Neural cell (in vitro differentiated cells): ENCODE measurements around the gene FOXO6. TPM values are rescaled to one million over a fixed set of nuclear protein-coding genes. Genes with fewer than 3 reads are reported as not detected.

Experiments used
- H2AFZ ChIP-seq: fragments of 200-600, 300-800 bp; sonication (generic), shearing (Covaris generic); 2 replicates; pipeline ENCODE4 v1.6.0; 2014; ENCODE audit warnings: low read depth, mild to moderate bottlenecking, antibody characterized with exemption, low read length, moderate library complexity
- H3F3A ChIP-seq: fragments of 200-600 bp; shearing (Covaris generic); 2 replicates; pipeline ENCODE4 v1.6.1; 2016; ENCODE audit warnings: mild to moderate bottlenecking, moderate library complexity, mixed read lengths, antibody characterized with exemption, low read length; ENCODE audit not compliant: insufficient read depth, poor library complexity, severe bottlenecking
- H3K27ac ChIP-seq: fragments of 200-600, 300-800 bp; sonication (generic), shearing (Covaris generic); 2 replicates; pipeline ENCODE4 v1.5.1; 2014; ENCODE audit warnings: mild to moderate bottlenecking, low read length, moderate library complexity
- H3K27me3 ChIP-seq: fragments of 300-800, 200-600 bp; sonication (generic), shearing (Covaris generic); 2 replicates; pipeline ENCODE4 v1.6.0; 2014; ENCODE audit warnings: mild to moderate bottlenecking, low read depth, low read length, moderate library complexity; ENCODE audit not compliant: insufficient read depth
- H3K36me3 ChIP-seq: fragments of 300-800, 200-600 bp; sonication (generic), shearing (Covaris generic); 2 replicates; pipeline ENCODE4 v1.5.1; 2014; ENCODE audit warnings: mild to moderate bottlenecking, antibody characterized with exemption, low read length, moderate library complexity; ENCODE audit not compliant: insufficient read depth
- H3K4me2 ChIP-seq: fragments of 300-800, 200-600 bp; sonication (generic), shearing (Covaris generic); 2 replicates; pipeline ENCODE4 v1.6.0; 2014; ENCODE audit warnings: mild to moderate bottlenecking, low read length
- H3K4me3 ChIP-seq: fragments of 300-800, 200-600 bp; sonication (generic), shearing (Covaris generic); 2 replicates; pipeline ENCODE4 v1.5.1; 2014; ENCODE audit warnings: mild to moderate bottlenecking, low read length, moderate library complexity
- H3K79me2 ChIP-seq: fragments of 200-600 bp; shearing (Covaris generic); replicated peaks from 2 replicates; pipeline ENCODE4 v1.6.0; 2014; ENCODE audit warnings: mild to moderate bottlenecking, low read length, moderate library complexity; ENCODE audit not compliant: insufficient read depth
- H3K9ac ChIP-seq: fragments of 300-800, 200-600 bp; sonication (generic), shearing (Covaris generic); 2 replicates; pipeline ENCODE4 v1.6.1; 2016; ENCODE audit warnings: mild to moderate bottlenecking, low read length, mixed read lengths
- H3K9me2 ChIP-seq: fragments of 200-600 bp; shearing (Covaris generic); 2 replicates; pipeline ENCODE4 v1.6.1; 2016; ENCODE audit warnings: mild to moderate bottlenecking, low read length, mixed read lengths; ENCODE audit not compliant: insufficient read depth
- H3K9me3 ChIP-seq: fragments of 200-600, 300-800 bp; sonication (generic), shearing (Covaris generic); 2 replicates; pipeline ENCODE4 v1.6.1; 2016; ENCODE audit warnings: mild to moderate bottlenecking, mixed run types, low read length, moderate library complexity, mixed read lengths
- H4K20me1 ChIP-seq: fragments of 200-600 bp; shearing (Covaris generic); 2 replicates; pipeline ENCODE4 v1.6.1; 2016; ENCODE audit warnings: mild to moderate bottlenecking, mixed run types; ENCODE audit not compliant: insufficient read depth
- CTCF ChIP-seq: fragments of 450-650 bp; IDR thresholded peaks from 2 replicates; pipeline ENCODE4 v1.5.1; 2014; ENCODE audit warnings: antibody characterized with exemption, mild to moderate bottlenecking, moderate library complexity; ENCODE audit not compliant: poor library complexity, severe bottlenecking
- EP300 ChIP-seq: fragments of 450-650 bp; conservative IDR thresholded peaks from 2 replicates; pipeline ENCODE4 v1.6.1; 2014; ENCODE audit warnings: antibody characterized with exemption, mild to moderate bottlenecking, moderate library complexity; ENCODE audit not compliant: poor library complexity, severe bottlenecking
- EZH2 ChIP-seq: fragments of 200-600, 300-800 bp; shearing (Covaris generic), sonication (generic); IDR thresholded peaks from 2 replicates; pipeline ENCODE4 v1.6.1; 2014; ENCODE audit warnings: antibody characterized with exemption, low read length, borderline replicate concordance, mild to moderate bottlenecking; ENCODE audit not compliant: insufficient read depth, poor library complexity, severe bottlenecking
- MXI1 ChIP-seq: fragments of 450-650 bp; conservative IDR thresholded peaks from 2 replicates; pipeline ENCODE4 v1.6.1; 2014; ENCODE audit warnings: antibody characterized with exemption, mild to moderate bottlenecking; ENCODE audit not compliant: poor library complexity, severe bottlenecking
- POLR2AphosphoS5 ChIP-seq: IDR thresholded peaks from 2 replicates; pipeline ENCODE4 v1.6.1; 2012
- RAD21 ChIP-seq: fragments of 450-650 bp; conservative IDR thresholded peaks from 2 replicates; pipeline ENCODE4 v1.6.1; 2014; ENCODE audit warnings: antibody characterized with exemption, mild to moderate bottlenecking, moderate library complexity
- REST ChIP-seq: IDR thresholded peaks from 2 replicates; pipeline ENCODE4 v1.6.1; 2012; ENCODE audit warnings: borderline replicate concordance
- SMC3 ChIP-seq: fragments of 450-650 bp; conservative IDR thresholded peaks from 2 replicates; pipeline ENCODE4 v1.6.1; 2014; ENCODE audit warnings: antibody characterized with exemption, mild to moderate bottlenecking, moderate library complexity; ENCODE audit not compliant: poor library complexity
- TAF1 ChIP-seq: IDR thresholded peaks from 2 replicates; pipeline ENCODE4 v1.6.1; 2012; ENCODE audit warnings: low read depth
- polyA plus RNA-seq: library from polyadenylated mRNA; depleted of rRNA; stranded (reverse); fragments of >200 nt; gene quantifications from 2 replicates; pipeline ENCODE4 v1.2.3, GENCODE V29; 2014

Gene FOXO6
- polyA plus RNA-seq, 1 donor from 2014 or later, result 0.59 TPM

DNA sequence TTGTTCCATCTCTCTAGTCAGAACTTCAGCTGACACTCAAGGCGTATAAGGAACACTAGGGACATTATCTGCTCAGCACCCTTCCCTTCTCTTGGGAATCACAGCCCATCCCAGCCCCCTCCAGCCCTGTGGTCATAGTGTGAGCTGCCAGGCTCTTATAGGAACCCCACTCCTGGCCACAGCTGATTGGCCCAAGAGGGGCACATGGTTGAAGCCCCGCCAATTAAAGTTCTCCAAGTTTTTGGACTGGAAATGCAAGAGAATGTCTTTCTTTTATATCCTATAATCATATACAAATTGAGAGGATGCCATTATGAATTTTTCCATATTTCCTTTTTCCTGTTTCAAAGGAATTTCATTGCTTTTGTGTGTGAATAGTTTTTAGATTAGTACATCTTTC, 40.7 kb downstream of the FOXO6 start:
- Histone ChIP-seq H3K9me3 (no peaks in the 10 kb centered on the region), H3K79me2 (no peaks in the 10 kb centered on the region), H3K9ac (no peak overlapping the region), H3K4me3 (no peak overlapping the region), H4K20me1 (no peaks in the 10 kb centered on the region), H3K9me2 (no peaks in the 10 kb centered on the region), H3K36me3 (no peaks in the 10 kb centered on the region), H3K4me2 (no peak overlapping the region), H3K27ac (no peak overlapping the region), H3K27me3 (no peaks in the 10 kb centered on the region), H3F3A (no peaks in the 10 kb centered on the region), H2AFZ (no peak overlapping the region)
- TF ChIP-seq MXI1 (no peak), EZH2 (no peak), REST (no peak), EP300 (no peak), POLR2AphosphoS5 (no peak), TAF1 (no peak), CTCF (no peak), RAD21 (no peak)

DNA sequence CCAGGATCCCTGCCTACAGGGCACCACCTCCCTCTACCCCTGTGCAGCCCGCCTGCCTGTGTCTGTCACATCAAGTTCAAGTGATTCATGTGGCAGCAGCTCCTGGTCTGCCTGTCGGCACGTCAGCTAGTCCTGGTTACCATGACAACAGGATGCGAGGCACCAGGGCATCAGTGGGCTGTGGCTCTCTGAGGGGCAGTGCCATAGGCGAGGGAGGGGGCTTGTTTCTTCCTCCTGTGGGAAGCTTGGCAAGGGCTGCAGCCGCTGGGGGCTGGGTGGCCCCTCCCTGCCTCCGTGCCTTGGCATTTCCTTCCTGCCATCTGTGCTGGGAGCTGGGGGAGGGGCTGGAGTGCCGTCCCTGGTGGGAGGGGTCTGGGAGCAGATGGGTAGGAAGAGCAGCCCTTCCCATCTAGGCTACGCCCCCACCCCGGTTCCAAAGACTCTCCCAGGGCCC, 43.1 kb downstream of the FOXO6 start:
- Histone ChIP-seq H3K4me3 (peak overlapping the region; percentile 56), H3K27me3 (no peaks in the 10 kb centered on the region), H4K20me1 (no peaks in the 10 kb centered on the region), H2AFZ (peak overlapping the region; percentile 16), H3K4me2 (peak overlapping the region; percentile 28), H3K79me2 (no peaks in the 10 kb centered on the region), H3K9me2 (no peaks in the 10 kb centered on the region), H3F3A (no peaks in the 10 kb centered on the region), H3K36me3 (no peaks in the 10 kb centered on the region), H3K27ac (peak overlapping the region; percentile 63), H3K9me3 (no peaks in the 10 kb centered on the region), H3K9ac (peak overlapping the region; percentile 58)
- TF ChIP-seq REST (no peak), POLR2AphosphoS5 (peak; percentile 58), EP300 (peak; percentile 91), MXI1 (peak; percentile 60), RAD21 (peak; percentile 19), EZH2 (no peak), TAF1 (no peak), SMC3 (peak; percentile 47), CTCF (no peak)
